PC-3 (cell line): ENCODE results near the gene METTL16.

Source experiments
- EZH2 ChIP-seq: fragments of 300-600 bp; sonication (generic); IDR thresholded peaks from one replicate; pipeline ENCODE4 v1.6.1; 2017; ENCODE audit warnings: antibody characterized with exemption, mild to moderate bottlenecking, low read length; ENCODE audit not compliant: unreplicated experiment
- TF ChIP-seq, protein P1 (sequence below): fragments of 300-600 bp; sonication (generic); conservative IDR thresholded peaks from 2 replicates; pipeline ENCODE4 v1.5.1; 2017; ENCODE audit warnings: antibody characterized with exemption, low read depth, mild to moderate bottlenecking, low read length

DNA sequence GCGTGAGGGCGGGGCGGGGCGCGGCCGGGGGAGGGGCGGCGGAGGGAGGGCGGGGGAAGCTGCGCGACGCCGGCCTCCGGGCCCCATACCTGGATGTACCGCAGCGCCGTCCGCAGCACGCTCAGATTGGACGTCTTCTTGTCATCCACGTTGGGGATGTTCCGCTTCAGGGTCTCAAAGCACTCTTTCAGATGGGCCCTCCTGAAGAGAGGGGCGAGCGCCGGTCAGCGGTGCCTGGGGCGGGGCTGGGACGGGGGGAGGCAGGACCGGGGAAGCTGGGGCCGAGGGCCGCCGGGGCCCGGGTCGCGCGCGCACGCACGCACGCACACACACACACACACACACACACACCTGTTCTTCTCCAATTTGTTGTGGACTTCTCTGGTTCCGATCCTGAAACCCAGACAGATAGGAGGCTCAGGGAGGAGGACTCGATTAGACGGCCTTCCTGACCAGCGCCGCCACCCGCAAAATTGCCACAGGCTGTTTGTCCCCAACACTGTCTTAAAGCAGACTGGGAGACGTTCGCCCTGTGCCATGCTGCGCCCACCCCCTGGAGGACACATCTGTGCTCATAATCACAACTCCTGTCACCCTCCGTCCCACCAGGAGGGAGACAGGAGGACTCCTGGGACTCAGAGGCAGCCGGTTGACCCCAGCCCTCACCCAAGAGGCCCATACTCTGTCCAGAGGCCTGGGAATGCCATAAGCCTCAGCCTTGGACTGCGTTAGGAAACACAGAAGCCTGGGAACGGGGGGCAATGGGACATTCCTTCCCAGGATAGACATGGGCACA lies 117.5 kb downstream of the METTL16 start:
- TF ChIP-seq, protein P1, sequence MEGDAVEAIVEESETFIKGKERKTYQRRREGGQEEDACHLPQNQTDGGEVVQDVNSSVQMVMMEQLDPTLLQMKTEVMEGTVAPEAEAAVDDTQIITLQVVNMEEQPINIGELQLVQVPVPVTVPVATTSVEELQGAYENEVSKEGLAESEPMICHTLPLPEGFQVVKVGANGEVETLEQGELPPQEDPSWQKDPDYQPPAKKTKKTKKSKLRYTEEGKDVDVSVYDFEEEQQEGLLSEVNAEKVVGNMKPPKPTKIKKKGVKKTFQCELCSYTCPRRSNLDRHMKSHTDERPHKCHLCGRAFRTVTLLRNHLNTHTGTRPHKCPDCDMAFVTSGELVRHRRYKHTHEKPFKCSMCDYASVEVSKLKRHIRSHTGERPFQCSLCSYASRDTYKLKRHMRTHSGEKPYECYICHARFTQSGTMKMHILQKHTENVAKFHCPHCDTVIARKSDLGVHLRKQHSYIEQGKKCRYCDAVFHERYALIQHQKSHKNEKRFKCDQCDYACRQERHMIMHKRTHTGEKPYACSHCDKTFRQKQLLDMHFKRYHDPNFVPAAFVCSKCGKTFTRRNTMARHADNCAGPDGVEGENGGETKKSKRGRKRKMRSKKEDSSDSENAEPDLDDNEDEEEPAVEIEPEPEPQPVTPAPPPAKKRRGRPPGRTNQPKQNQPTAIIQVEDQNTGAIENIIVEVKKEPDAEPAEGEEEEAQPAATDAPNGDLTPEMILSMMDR: no peak
- TF ChIP-seq EZH2: no peak
